GM19438 (cell line): Measurements from ENCODE around the gene SOX30.

Experiments used
- ATAC-seq: cut with Tn5 transposase; IDR thresholded peaks from one replicate; pipeline ENCODE4 v1.9.1; 2021; ENCODE audit warnings: low read depth; ENCODE audit not compliant: unreplicated experiment

SOX30 gene

DNA sequence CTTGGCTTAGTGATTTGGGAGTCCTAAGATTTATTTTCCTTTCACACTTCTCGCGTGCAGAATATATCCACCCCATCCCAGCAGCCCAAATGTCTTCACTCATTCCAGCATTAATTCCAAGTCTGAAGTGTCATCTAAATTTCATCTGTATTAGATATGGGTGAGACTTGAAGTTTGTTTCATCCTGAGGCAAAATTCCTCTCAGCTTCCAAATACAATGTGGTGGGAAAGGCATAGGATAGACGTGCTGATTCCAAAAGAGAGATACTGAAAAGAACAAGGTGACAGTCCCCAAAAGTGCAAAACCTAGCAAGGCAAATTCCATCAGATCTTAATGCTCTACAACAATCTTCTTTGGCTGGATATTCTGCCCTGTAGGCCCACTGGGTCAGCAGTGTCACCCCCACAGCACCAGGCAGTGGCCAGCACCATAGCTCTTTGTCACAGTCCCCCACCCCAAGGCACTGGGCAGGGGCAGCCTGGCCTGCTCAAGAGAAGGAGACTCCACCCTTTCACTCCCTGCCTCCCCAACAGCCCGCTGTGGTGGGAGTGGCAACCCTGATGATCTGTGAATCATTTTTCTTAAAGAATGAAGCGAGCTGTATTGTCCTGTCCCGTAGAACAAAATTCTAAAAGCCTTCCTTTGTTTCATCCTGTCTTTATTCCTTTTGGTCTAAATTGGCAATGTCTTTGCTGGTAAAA lies 74.0 kb downstream of the SOX30 start:
- ATAC-seq: no peak

DNA sequence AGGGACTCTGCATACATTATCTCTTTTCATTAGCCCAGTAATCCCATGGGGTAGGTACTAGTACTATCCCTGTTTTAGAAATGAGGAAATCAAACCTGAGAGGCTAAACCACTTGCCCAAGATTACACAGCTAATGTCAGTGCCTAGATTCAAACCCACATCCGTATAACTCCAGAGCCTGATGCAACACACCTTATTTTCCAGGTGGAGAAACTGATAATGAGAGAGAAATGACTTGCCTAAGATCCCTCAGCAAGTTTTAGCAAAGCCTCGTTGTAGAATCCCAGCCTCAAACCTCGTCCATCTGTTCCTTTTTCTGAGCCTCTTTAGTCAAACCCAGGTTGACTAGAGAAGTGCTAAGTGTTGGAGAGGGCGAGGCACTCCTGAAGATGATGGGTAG lies 75.6 kb downstream of the SOX30 start:
- no peak for ATAC-seq
